Gastroesophageal sphincter (tissue), 3 donors: ENCODE results near the gene SIMC1.

ENCODE experiments used
- CTCF ChIP-seq, 4 experiments: fragments of 200-600 bp in 2 of 4; fragments of 450-650 bp in 2 of 4; sonication (generic) in 1 of 4; IDR thresholded peaks; one replicate each; pipeline ENCODE4 v1.5.1; 2017 to 2019; ENCODE audit warnings: antibody characterized with exemption in 4 of 4, mild to moderate bottlenecking in 2 of 4, moderate library complexity in 2 of 4
- POLR2AphosphoS5 ChIP-seq: sonication (generic); formaldehyde crosslinking; IDR thresholded peaks from one replicate; pipeline ENCODE4 v1.6.1; 2017; ENCODE audit warnings: antibody characterized with exemption

DNA sequence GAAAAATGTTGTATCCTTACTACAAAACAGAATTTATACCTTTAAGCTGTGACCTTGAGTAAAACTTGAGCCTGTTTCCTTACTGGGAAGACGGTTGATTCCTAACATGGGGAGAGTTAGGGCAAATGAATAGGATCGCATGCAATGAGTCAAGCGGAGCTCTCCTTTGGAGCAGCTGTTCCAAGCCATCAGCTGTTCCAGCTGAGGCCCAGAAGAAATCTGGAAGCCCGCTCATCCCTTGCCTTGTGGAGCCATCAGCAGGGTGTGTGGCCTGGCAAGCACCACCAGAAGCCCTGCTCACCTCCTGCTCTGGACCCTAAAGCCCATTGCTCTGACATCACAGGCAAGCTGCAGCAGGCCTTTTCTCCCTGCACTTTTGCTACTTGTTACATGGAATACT lies 115.3 kb downstream of the SIMC1 start:
- TF ChIP-seq POLR2AphosphoS5 (no peak), CTCF (IDR thresholded peaks at IDR 0.05) (no peak)
